NCI-H524 (cell line): ENCODE data around the gene AGBL4.
A peak's percentile ranks its signal among the peaks of the same experiment; 100 is the strongest.

ENCODE experiments used
- DNase-seq, 2 experiments: peaks; one replicate each; lab custom pipeline; 2025; lab: John Stamatoyannopoulos, UW

Gene AGBL4

GRCh38 chr1:48943393-48943792, 1080.4 kb downstream of the AGBL4 start:
- no peak for DNase-seq

GRCh38 chr1:48940962-48941732, 1082.6 kb downstream of the AGBL4 start:
- no peak for DNase-seq

GRCh38 chr1:48940354-48940753, 1083.4 kb downstream of the AGBL4 start:
- DNase-seq, result no peak

- no peak for DNase-seq
Measured at GRCh38 chr1:48939828-48940227, 1083.9 kb downstream of the AGBL4 start.

GRCh38 chr1:48939042-48939441, 1084.7 kb downstream of the AGBL4 start:
- DNase-seq, result no peak

- DNase-seq, result no peak
Measured at GRCh38 chr1:48937732-48938131, 1086.0 kb downstream of the AGBL4 start.

GRCh38 chr1:48936436-48936835, 1087.3 kb downstream of the AGBL4 start:
- DNase-seq, result no peak

GRCh38 chr1:48932366-48932765, 1091.4 kb downstream of the AGBL4 start:
- no peak for DNase-seq

- DNase-seq, result no peak
Measured at GRCh38 chr1:48931506-48932192, 1092.1 kb downstream of the AGBL4 start.

GRCh38 chr1:48930011-48930410, 1093.7 kb downstream of the AGBL4 start:
- peak; percentile 43 to 78 for DNase-seq

GRCh38 chr1:48924099-48924498, 1099.7 kb downstream of the AGBL4 start:
- DNase-seq, result no peak

GRCh38 chr1:48923116-48923515, 1100.6 kb downstream of the AGBL4 start:
- DNase-seq, result no peak

GRCh38 chr1:48920851-48921250, 1102.9 kb downstream of the AGBL4 start:
- peak; percentile 64 to 82 for DNase-seq

GRCh38 chr1:48917901-48918603, 1105.7 kb downstream of the AGBL4 start:
- peak; percentile 45 to 61 for DNase-seq

GRCh38 chr1:48917070-48917454, 1106.7 kb downstream of the AGBL4 start:
- DNase-seq, result no peak

- peak; percentile 38 to 77 for DNase-seq
Measured at GRCh38 chr1:48916130-48917069, 1107.4 kb downstream of the AGBL4 start.

- no peak for DNase-seq
Measured at GRCh38 chr1:48908606-48909005, 1115.1 kb downstream of the AGBL4 start.

- peak in 1 of 2 experiments; percentile 17 for DNase-seq
Measured at GRCh38 chr1:48906729-48907128, 1117.0 kb downstream of the AGBL4 start.

GRCh38 chr1:48906164-48906563, 1117.6 kb downstream of the AGBL4 start:
- no peak for DNase-seq

GRCh38 chr1:48903291-48903690, 1120.5 kb downstream of the AGBL4 start:
- DNase-seq, result no peak

GRCh38 chr1:48898894-48899293, 1124.9 kb downstream of the AGBL4 start:
- no peak for DNase-seq

GRCh38 chr1:48889615-48890014, 1134.1 kb downstream of the AGBL4 start:
- no peak for DNase-seq
